Fibroblast of gingiva (primary cell): ENCODE results near the gene GPR107.
A peak's percentile ranks its signal among the peaks of the same experiment; 100 is the strongest.

Experiments
- DNase-seq: peaks from one replicate; pipeline ENCODE4 v3.0.0-alpha.2; 2011; ENCODE audit warnings: low read depth

GPR107 gene

GRCh38 chr9:130159915-130160670 is 106.4 kb downstream of the GPR107 start:
- no peak for DNase-seq

- no peak for DNase-seq
Measured at GRCh38 chr9:130160862-130161470, 107.3 kb downstream of the GPR107 start.

DNA sequence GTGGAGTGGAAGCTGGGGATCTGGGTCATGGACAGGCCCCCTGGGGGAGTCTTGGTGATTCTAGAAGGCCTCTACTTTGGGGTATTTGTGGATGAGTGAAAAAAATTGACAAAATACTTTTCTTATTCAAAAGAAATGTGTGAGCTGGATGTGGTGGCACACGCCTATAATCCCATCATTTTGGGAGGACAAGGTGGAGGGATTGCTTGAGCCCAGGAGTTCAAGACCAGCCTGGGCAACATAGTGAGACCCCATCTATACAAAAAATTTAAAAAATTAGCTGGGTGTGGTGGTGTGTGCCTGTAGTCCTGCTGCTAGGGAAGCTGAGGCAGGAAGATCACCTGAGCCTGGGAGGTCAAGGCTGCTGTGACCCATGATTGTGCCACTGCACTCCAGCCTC is 111.9 kb downstream of the GPR107 start:
- no peak for DNase-seq

DNA sequence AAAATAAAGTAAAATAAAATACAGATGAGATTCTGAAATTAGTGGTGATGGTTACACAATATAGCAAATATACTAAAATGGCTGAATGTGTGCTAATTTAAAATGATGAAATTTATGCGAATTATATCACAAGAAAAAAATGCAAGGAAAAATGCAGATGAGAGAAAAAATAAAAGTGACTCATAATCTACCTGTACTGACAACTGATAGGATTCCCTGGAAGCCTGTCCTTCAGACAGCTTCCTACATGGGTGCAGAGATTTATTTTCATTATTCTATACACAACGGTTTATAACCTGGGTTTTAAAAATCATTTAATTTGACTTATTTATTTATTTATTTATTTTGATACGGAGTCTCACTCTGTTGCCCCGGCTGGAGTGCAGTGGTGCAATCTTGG is 112.7 kb downstream of the GPR107 start:
- no peak for DNase-seq

GRCh38 chr9:130167927-130168326 is 114.2 kb downstream of the GPR107 start:
- DNase-seq = no peak

GRCh38 chr9:130171226-130172148 is 117.8 kb downstream of the GPR107 start:
- no peak for DNase-seq

- peak; percentile 72 for DNase-seq
Measured at GRCh38 chr9:130172161-130172857, 118.6 kb downstream of the GPR107 start, which contains the start of gene NCS1. NCS1 (plus strand) TSS chr9:130172404; CDS start chr9:130172664, 260 bp downstream.

GRCh38 chr9:130172858-130173665 is 119.4 kb downstream of the GPR107 start:
- DNase-seq = no peak

GRCh38 chr9:130173666-130173983 is 119.9 kb downstream of the GPR107 start:
- DNase-seq = no peak

DNA sequence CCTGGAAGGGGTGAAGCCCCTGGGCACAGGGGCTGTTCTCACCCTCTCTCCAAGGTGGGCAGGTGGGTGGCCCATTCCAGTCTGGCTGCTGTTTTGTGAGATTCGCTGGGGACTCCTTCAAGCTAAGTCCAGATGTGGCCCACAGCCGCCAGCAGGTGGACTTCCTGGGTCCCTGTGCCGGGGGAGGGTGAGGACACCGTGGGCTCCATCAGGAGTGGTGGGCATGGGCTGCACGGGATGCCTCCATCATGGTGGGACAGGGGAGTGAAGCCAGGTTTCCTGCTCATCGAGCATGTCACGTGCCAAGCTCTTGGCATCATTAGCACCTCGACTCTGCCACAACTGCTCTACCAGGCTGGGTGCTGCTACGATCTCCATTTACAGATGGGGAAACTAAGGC is 120.3 kb downstream of the GPR107 start:
- no peak for DNase-seq

GRCh38 chr9:130174920-130175321 is 121.2 kb downstream of the GPR107 start:
- DNase-seq = no peak

- DNase-seq = no peak
Measured at GRCh38 chr9:130175355-130175754, 121.6 kb downstream of the GPR107 start.

DNA sequence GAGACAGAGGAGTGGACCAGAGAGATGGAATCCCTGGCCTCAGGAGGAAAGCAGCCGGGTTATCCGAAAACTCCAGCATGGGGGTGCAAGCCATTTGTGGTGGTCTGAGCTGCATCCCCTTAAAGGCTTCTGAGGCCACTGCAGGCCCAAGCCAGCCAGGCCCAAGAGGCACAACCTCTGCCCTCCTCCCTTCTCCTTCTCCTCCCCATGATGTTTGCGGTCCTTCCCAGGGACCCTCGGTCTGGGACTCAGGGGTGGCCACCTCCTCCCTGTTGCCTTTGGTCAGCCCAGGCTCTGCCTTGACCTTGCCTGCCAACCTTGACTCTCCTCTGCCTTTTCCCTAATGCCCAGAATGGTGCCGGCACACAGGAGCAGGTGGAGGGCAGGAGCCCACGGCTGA is 123.1 kb downstream of the GPR107 start:
- DNase-seq = no peak

GRCh38 chr9:130177898-130178805 is 124.4 kb downstream of the GPR107 start:
- no peak for DNase-seq

- no peak for DNase-seq
Measured at GRCh38 chr9:130179331-130179907, 125.7 kb downstream of the GPR107 start.

DNA sequence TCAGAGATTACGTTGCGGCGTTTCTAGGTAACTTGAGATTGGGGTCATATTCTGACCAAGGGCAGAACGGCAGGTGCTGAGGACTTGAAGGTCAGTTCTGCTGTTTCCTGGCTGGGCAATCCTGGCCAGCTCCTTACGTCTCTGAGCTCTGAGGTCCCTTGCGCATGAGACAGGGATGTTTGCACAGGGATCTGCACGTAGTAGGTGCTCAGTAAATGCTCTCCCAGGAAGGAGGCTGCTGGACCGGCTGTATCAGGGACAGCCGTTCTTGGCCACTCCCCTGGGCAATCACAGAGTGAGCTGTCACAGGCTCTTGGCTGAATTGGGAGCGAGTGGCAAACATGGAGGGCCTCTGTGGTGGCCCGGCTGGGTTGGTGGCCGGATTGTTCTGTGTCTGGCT is 126.8 kb downstream of the GPR107 start:
- DNase-seq = no peak

- no peak for DNase-seq
Measured at GRCh38 chr9:130181678-130182380, 128.1 kb downstream of the GPR107 start.

- DNase-seq = no peak
Measured at GRCh38 chr9:130182381-130182909, 128.7 kb downstream of the GPR107 start.
